Testis (tissue), 2 donors: ENCODE data around the gene COL25A1.

Experiments
- CTCF ChIP-seq, 3 experiments: fragments of 450-650 bp in 2 of 3; fragments of 200-600 bp in 1 of 3; sonication (generic) in 1 of 3; IDR thresholded peaks; one replicate each; pipeline ENCODE4 v1.5.1; 2016 to 2019; ENCODE audit warnings: antibody characterized with exemption in 3 of 3, mild to moderate bottlenecking in 2 of 3, moderate library complexity in 1 of 3
- POLR2A ChIP-seq: fragments of 450-650 bp; IDR thresholded peaks from one replicate; pipeline ENCODE4 v1.6.1; 2017; ENCODE audit warnings: antibody characterized with exemption, mild to moderate bottlenecking, moderate library complexity

GRCh38 chr4:109172301-109172700 is 130.2 kb downstream of the COL25A1 start:
- TF ChIP-seq CTCF (IDR thresholded peaks at IDR 0.05) (no peak), POLR2A (no peak)
